GM12878 (cell line): ENCODE data around the gene GREB1. TPM values are rescaled to one million over a fixed set of nuclear protein-coding genes. Genes with fewer than 3 reads are reported as not detected.

ENCODE experiments used
- BCL11A ChIP-seq: IDR thresholded peaks from 2 replicates; pipeline ENCODE4 v1.6.1; 2011; ENCODE audit warnings: low read depth, low read length
- BHLHE40 ChIP-seq, 2 experiments: fragments of 450-650 bp in 1 of 2; IDR thresholded peaks; 2 replicates each; pipeline ENCODE4 v1.6.1; 2011 to 2017; ENCODE audit warnings: low read depth in 2 of 2, borderline replicate concordance in 1 of 2, improper control_type of control experiment in 1 of 2, low read length in 1 of 2, mild to moderate bottlenecking in 1 of 2
- EP300 ChIP-seq, 2 experiments: fragments of 150-350 bp in 1 of 2; IDR thresholded peaks; 2 replicates each; pipeline ENCODE4 v1.6.1; 2011 to 2012; ENCODE audit warnings: low read depth in 2 of 2, low read length in 2 of 2, borderline replicate concordance in 1 of 2, improper control_type of control experiment in 1 of 2, inconsistent platforms in 1 of 2; ENCODE audit not compliant: control insufficient read depth in 1 of 2
- JUNB ChIP-seq: IDR thresholded peaks from 2 replicates; pipeline ENCODE4 v1.6.1; 2016; ENCODE audit warnings: antibody characterized with exemption, mild to moderate bottlenecking
- MEF2B ChIP-seq: fragments of 450-650 bp; IDR thresholded peaks from 2 replicates; pipeline ENCODE4 v1.6.1; 2018; ENCODE audit warnings: mild to moderate bottlenecking, moderate library complexity; ENCODE audit not compliant: partially characterized antibody, poor library complexity, severe bottlenecking
- MTA2 ChIP-seq: fragments of 450-650 bp; IDR thresholded peaks from 2 replicates; pipeline ENCODE4 v1.6.1; 2016; ENCODE audit warnings: low read depth, mild to moderate bottlenecking, moderate library complexity
- MTA3 ChIP-seq: IDR thresholded peaks from 2 replicates; pipeline ENCODE4 v1.6.1; 2012; ENCODE audit warnings: low read length, inconsistent platforms, borderline replicate concordance
- RELA ChIP-seq: fragments of 450-650 bp; IDR thresholded peaks from 2 replicates; pipeline ENCODE4 v1.8.0; 2014; ENCODE audit warnings: borderline replicate concordance; ENCODE audit not compliant: partially characterized antibody
- SIN3A ChIP-seq: IDR thresholded peaks from 2 replicates; pipeline ENCODE4 v1.6.1; 2012; ENCODE audit warnings: low read depth, low read length, improper control_type of control experiment
- SRF ChIP-seq, 2 experiments: IDR thresholded peaks; 2 replicates each; pipeline ENCODE4 v1.6.1; 2011; ENCODE audit warnings: low read depth in 2 of 2, low read length in 2 of 2, mild to moderate bottlenecking in 1 of 2, moderate library complexity in 1 of 2
- STAT3 ChIP-seq: IDR thresholded peaks from 2 replicates; pipeline ENCODE4 v1.6.1; 2011; ENCODE audit warnings: low read depth, low read length, improper control_type of control experiment
- polyA plus RNA-seq, 11 experiments: library from polyadenylated mRNA; depleted of rRNA in 4 of 11; unstranded in 6 of 11; stranded (reverse) in 5 of 11; fragments of >200 nt; fragmentation: Nextera tagmentation in 4 of 11; fragmentation: Illumina TruSeq in 1 of 11; extraction: Ambion mirVana in 4 of 11; extraction: Trizol in 1 of 11; gene quantifications; 1 replicate in 1 of 11; 2 replicates in 10 of 11; pipeline versions ENCODE4 v1.2.1 to v1.2.3, GENCODE V29; 2011 to 2016; ENCODE audit warnings: inconsistent platforms in 2 of 11, missing spikeins in 2 of 11, low read depth in 1 of 11
- total RNA-seq, 4 experiments: library from RNA; depleted of rRNA in 3 of 4; stranded (reverse); fragments of >200 nt in 3 of 4; fragmentation: Illumina TruSeq in 1 of 4; extraction: Trizol in 1 of 4; gene quantifications; 2 replicates each; pipeline versions ENCODE4 v1.2.1 to v1.2.3, GENCODE V29; 2013 to 2021
- TF ChIP-seq, protein P1 (sequence below): fragments of 450-650 bp; IDR thresholded peaks from 2 replicates; pipeline ENCODE4 v1.6.1; 2014; ENCODE audit warnings: mild to moderate bottlenecking
- TF ChIP-seq, protein P2 (sequence below): fragments of 450-650 bp; IDR thresholded peaks from 2 replicates; pipeline ENCODE4 v1.6.1; 2017; ENCODE audit warnings: mild to moderate bottlenecking, low read depth, inconsistent platforms; ENCODE audit not compliant: poor library complexity, severe bottlenecking
- TF ChIP-seq, protein P3 (sequence below): fragments of 450-650 bp; IDR thresholded peaks from 2 replicates; pipeline ENCODE4 v1.6.1; 2016; ENCODE audit warnings: mild to moderate bottlenecking
- TF ChIP-seq, protein P4 (sequence below): IDR thresholded peaks from 2 replicates; pipeline ENCODE4 v1.6.1; 2011; ENCODE audit warnings: borderline replicate concordance, low read depth, mild to moderate bottlenecking, moderate library complexity, low read length; ENCODE audit not compliant: insufficient read depth, poor library complexity, severe bottlenecking
- TF ChIP-seq, protein P5 (sequence below): IDR thresholded peaks from 2 replicates; pipeline ENCODE4 v1.6.1; 2012; ENCODE audit warnings: low read length, inconsistent platforms
- TF ChIP-seq, protein P6 (sequence below), 3 experiments: IDR thresholded peaks in 2 of 3; conservative IDR thresholded peaks in 1 of 3; 2 replicates each; pipeline ENCODE4 v1.5.1; 2011; ENCODE audit warnings: low read depth in 3 of 3, low read length in 3 of 3, mild to moderate bottlenecking in 3 of 3, control low read depth in 2 of 3, moderate library complexity in 2 of 3, inconsistent platforms in 1 of 3, mixed read lengths in 1 of 3; ENCODE audit not compliant: control insufficient read depth in 2 of 3, insufficient read depth in 1 of 3; ENCODE audit errors: extremely low read depth in 1 of 3

The GREB1 gene
- total and polyA plus RNA-seq, 10 of the 15 experiments (the other 5 are each of a cell fraction or from before 2014, with no cell fraction given): 0.09 to 2.1 (median 0.37) TPM; not detected in 1

DNA sequence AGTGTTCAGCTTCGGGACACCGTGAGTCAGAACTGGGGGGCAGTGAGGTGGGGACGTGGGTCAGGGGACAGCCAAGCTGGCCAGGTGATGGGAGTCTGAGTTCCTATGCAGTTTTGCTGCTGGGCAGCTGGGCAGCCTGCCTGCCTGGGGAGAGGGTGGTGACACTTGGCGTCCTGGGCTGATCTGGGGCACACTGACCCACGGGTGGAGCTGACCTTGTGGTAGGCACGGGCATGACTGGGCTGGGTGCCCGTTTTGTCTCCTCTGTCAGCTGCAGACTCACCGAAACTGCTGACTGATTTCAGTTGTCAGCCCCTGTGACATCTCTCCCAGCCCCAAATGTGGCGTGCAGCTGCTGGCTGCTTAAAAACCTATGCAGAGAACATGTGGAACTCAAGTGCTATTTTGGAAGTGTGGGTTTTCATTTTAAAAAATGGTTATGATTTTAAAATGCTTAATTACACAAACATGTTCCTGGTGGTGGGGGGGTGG, 35.3 kb upstream of the GREB1 start (continued):
- TF ChIP-seq, protein P1, sequence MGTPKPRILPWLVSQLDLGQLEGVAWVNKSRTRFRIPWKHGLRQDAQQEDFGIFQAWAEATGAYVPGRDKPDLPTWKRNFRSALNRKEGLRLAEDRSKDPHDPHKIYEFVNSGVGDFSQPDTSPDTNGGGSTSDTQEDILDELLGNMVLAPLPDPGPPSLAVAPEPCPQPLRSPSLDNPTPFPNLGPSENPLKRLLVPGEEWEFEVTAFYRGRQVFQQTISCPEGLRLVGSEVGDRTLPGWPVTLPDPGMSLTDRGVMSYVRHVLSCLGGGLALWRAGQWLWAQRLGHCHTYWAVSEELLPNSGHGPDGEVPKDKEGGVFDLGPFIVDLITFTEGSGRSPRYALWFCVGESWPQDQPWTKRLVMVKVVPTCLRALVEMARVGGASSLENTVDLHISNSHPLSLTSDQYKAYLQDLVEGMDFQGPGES: no peak
- TF ChIP-seq BHLHE40 (IDR thresholded peaks at IDR 0.05; ENCODE audit: borderline replicate concordance in 1 of 2, low read depth in 2 of 2, low read length in 1 of 2) (peak; percentile 79 to 91; a peak in 3 of 4 replicates), EP300 (IDR thresholded peaks at IDR 0.05; ENCODE audit: borderline replicate concordance in 1 of 2, control insufficient read depth in 1 of 2, low read depth in 2 of 2, low read length in 2 of 2) (peak; percentile 54 to 78; a peak in 3 of 4 replicates), RELA (no peak), BCL11A (peak; percentile 94), MEF2B (peak; percentile 64), SRF (IDR thresholded peaks at IDR 0.05; ENCODE audit: low read depth in 2 of 2, low read length in 2 of 2) (0 out of 4 replicates have a peak, but pooled peaks of 1 of the 2 experiments have one; percentile 55), JUNB (peak; percentile 93), SIN3A (no peak), MTA3 (peak; percentile 75; the same call in 1 of the 2 replicates), MTA2 (peak; percentile 69), STAT3 (no peak)
- TF ChIP-seq, protein P2, sequence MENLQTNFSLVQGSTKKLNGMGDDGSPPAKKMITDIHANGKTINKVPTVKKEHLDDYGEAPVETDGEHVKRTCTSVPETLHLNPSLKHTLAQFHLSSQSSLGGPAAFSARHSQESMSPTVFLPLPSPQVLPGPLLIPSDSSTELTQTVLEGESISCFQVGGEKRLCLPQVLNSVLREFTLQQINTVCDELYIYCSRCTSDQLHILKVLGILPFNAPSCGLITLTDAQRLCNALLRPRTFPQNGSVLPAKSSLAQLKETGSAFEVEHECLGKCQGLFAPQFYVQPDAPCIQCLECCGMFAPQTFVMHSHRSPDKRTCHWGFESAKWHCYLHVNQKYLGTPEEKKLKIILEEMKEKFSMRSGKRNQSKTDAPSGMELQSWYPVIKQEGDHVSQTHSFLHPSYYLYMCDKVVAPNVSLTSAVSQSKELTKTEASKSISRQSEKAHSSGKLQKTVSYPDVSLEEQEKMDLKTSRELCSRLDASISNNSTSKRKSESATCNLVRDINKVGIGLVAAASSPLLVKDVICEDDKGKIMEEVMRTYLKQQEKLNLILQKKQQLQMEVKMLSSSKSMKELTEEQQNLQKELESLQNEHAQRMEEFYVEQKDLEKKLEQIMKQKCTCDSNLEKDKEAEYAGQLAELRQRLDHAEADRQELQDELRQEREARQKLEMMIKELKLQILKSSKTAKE: peak; percentile 62
- TF ChIP-seq, protein P3, sequence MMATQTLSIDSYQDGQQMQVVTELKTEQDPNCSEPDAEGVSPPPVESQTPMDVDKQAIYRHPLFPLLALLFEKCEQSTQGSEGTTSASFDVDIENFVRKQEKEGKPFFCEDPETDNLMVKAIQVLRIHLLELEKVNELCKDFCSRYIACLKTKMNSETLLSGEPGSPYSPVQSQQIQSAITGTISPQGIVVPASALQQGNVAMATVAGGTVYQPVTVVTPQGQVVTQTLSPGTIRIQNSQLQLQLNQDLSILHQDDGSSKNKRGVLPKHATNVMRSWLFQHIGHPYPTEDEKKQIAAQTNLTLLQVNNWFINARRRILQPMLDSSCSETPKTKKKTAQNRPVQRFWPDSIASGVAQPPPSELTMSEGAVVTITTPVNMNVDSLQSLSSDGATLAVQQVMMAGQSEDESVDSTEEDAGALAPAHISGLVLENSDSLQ: peak; percentile 71
- TF ChIP-seq, protein P4, sequence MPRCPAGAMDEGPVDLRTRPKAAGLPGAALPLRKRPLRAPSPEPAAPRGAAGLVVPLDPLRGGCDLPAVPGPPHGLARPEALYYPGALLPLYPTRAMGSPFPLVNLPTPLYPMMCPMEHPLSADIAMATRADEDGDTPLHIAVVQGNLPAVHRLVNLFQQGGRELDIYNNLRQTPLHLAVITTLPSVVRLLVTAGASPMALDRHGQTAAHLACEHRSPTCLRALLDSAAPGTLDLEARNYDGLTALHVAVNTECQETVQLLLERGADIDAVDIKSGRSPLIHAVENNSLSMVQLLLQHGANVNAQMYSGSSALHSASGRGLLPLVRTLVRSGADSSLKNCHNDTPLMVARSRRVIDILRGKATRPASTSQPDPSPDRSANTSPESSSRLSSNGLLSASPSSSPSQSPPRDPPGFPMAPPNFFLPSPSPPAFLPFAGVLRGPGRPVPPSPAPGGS: peak; percentile 72
- TF ChIP-seq, protein P5, sequence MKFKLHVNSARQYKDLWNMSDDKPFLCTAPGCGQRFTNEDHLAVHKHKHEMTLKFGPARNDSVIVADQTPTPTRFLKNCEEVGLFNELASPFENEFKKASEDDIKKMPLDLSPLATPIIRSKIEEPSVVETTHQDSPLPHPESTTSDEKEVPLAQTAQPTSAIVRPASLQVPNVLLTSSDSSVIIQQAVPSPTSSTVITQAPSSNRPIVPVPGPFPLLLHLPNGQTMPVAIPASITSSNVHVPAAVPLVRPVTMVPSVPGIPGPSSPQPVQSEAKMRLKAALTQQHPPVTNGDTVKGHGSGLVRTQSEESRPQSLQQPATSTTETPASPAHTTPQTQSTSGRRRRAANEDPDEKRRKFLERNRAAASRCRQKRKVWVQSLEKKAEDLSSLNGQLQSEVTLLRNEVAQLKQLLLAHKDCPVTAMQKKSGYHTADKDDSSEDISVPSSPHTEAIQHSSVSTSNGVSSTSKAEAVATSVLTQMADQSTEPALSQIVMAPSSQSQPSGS: peak; percentile 69
- TF ChIP-seq, protein P6, sequence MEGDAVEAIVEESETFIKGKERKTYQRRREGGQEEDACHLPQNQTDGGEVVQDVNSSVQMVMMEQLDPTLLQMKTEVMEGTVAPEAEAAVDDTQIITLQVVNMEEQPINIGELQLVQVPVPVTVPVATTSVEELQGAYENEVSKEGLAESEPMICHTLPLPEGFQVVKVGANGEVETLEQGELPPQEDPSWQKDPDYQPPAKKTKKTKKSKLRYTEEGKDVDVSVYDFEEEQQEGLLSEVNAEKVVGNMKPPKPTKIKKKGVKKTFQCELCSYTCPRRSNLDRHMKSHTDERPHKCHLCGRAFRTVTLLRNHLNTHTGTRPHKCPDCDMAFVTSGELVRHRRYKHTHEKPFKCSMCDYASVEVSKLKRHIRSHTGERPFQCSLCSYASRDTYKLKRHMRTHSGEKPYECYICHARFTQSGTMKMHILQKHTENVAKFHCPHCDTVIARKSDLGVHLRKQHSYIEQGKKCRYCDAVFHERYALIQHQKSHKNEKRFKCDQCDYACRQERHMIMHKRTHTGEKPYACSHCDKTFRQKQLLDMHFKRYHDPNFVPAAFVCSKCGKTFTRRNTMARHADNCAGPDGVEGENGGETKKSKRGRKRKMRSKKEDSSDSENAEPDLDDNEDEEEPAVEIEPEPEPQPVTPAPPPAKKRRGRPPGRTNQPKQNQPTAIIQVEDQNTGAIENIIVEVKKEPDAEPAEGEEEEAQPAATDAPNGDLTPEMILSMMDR (IDR thresholded peaks at IDR 0.05 in 2 of 3, conservative IDR thresholded peaks at IDR 0.05 in 1 of 3; ENCODE audit: control insufficient read depth in 2 of 3, extremely low read depth in 1 of 3, insufficient read depth in 1 of 3, low read depth in 3 of 3, low read length in 3 of 3): 0 out of 6 replicates have a peak, but pooled peaks of 1 of the 3 experiments have one; percentile 16
